SK-N-SH (cell line): ENCODE data around the gene CD248.

Source experiments
- CTCF ChIP-seq: fragments of 200-600 bp; sonication (generic); IDR thresholded peaks from 2 replicates; pipeline ENCODE4 v1.6.1; 2017; ENCODE audit warnings: antibody characterized with exemption, mild to moderate bottlenecking, moderate library complexity
- EZH2phosphoT487 ChIP-seq: fragments of 200-600 bp; sonication (generic); IDR thresholded peaks from 2 replicates; pipeline ENCODE4 v1.6.1; 2017; ENCODE audit warnings: low read depth, mixed run types, mild to moderate bottlenecking, antibody characterized with exemption, moderate library complexity, borderline replicate concordance
- FOXM1 ChIP-seq: IDR thresholded peaks from 2 replicates; pipeline ENCODE4 v1.4.0; 2012; ENCODE audit warnings: low read depth, mild to moderate bottlenecking
- JUND ChIP-seq: IDR thresholded peaks from 2 replicates; pipeline ENCODE4 v1.4.0; 2012
- MAX ChIP-seq: IDR thresholded peaks from 2 replicates; pipeline ENCODE4 v1.4.0; 2012; ENCODE audit warnings: low read depth
- POLR2AphosphoS5 ChIP-seq: IDR thresholded peaks from 2 replicates; pipeline ENCODE4 v1.6.1; 2012; ENCODE audit warnings: low read depth, low read length

- TF ChIP-seq POLR2AphosphoS5 (no peak), EZH2phosphoT487 (no peak), CTCF (no peak), FOXM1 (no peak), MAX (no peak), JUND (no peak)
Measured at GRCh38 chr11:66333220-66333877, 16.5 kb upstream of the CD248 start.
